Measurements from ENCODE around the gene EXD3.

The EXD3 gene

DNA sequence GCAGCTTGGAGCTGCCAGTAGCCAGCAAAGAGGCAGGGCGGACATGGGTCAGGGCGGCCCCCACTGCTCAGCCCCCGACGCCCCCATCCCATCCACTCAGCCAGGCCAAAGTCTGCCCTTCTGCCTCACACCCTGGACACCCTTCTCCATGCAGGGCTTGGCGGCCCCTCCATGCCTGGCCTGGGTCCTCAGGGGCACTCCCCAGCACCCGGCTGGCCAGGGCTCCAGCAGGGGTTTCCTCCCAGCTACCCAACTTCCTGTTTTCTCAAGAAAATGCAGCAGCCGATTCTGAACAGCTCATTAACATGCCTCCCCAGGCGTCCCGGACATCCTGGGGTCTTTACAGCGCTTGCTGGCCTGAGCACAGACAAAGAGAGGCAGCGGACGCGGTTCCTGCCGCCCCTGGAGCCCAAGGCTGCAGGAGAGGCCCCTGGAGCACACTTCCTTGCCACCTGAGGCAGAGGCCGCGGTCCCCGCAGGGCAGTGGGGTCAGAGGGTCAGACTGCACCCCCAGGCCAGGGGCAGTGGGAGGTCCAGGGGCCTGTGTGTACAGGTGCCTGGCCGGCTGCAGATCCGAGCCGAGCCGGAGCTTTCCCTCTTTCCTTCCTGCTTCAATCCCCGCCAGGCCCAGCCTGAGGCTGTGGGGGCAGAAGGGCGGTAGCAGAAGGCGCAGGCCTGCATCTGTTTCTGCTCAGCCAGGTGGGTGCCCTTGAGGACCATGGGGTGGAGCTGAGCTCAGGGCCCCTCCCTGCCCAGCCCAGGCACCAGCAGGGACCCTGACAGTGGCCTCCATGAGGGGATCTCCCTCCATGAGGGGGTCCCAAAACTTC is 102.2 kb downstream of the EXD3 start:
- peak; percentile 26 for DNase-seq
- Histone ChIP-seq H3K36me3 (no peaks in the 10 kb centered on the region), H3K9me3 (no peaks in the 10 kb centered on the region), H3K27me3 (no peaks in the 10 kb centered on the region), H3K4me1 (peaks cover 3% of the 10 kb centered on the region; the same call in 1 of the 2 replicates), H3K4me3 (ENCODE audit: low read depth, low read length) (no peak overlapping the region)
- TF ChIP-seq, protein P1, sequence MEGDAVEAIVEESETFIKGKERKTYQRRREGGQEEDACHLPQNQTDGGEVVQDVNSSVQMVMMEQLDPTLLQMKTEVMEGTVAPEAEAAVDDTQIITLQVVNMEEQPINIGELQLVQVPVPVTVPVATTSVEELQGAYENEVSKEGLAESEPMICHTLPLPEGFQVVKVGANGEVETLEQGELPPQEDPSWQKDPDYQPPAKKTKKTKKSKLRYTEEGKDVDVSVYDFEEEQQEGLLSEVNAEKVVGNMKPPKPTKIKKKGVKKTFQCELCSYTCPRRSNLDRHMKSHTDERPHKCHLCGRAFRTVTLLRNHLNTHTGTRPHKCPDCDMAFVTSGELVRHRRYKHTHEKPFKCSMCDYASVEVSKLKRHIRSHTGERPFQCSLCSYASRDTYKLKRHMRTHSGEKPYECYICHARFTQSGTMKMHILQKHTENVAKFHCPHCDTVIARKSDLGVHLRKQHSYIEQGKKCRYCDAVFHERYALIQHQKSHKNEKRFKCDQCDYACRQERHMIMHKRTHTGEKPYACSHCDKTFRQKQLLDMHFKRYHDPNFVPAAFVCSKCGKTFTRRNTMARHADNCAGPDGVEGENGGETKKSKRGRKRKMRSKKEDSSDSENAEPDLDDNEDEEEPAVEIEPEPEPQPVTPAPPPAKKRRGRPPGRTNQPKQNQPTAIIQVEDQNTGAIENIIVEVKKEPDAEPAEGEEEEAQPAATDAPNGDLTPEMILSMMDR (IDR thresholded peaks at IDR 0.05; ENCODE audit: low read depth, low read length) = no peak

DNA sequence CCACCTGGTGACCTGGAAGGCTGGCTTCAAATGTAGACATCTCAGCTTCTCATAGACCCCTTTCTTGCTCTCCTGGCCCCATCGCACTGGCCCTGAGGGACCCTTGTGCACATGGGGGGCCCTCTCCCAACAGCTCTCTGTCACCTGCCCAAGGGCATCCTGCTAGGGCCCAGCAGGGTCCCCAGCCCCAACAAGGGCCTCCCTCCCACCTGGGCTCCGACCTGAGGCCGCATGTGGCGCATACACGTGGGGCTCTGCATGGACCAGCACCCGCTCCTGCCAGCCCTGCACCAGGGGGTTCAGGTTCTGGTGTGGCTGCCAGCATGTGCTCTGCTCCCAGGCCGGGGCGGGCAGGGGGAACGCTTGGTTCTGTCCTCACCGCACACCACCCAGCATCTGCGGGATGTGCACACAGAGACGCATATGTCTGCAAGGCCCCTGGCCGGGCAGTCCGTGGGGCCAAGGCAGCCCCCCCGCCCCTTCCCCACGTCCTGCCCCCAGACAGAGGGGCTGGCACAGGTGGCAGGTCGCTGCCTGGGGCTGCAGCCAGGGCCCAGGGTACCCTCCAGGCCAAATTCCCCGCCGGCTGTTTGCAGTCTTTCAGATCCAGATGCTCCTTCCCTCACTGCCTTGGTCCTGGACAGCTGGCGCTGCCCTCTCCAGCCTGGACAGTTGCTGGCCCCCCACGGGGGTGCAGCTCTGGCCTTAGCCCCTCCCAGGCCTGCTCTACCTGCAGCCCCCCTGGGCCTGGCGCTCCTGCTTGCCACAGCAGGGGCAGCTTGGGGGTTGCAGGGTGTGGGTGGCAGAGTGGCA is 103.0 kb downstream of the EXD3 start:
- H3K27me3 ChIP-seq = no peaks in the 10 kb centered on the region
- H3K4me3 ChIP-seq (ENCODE audit: low read depth, low read length) = no peak overlapping the region
- H3K4me1 ChIP-seq = peaks cover 3% of the 10 kb centered on the region; the same call in 1 of the 2 replicates
- TF ChIP-seq, protein P1 (IDR thresholded peaks at IDR 0.05; ENCODE audit: low read depth, low read length) = no peak
- no peaks in the 10 kb centered on the region for H3K36me3 ChIP-seq
- H3K9me3 ChIP-seq = no peaks in the 10 kb centered on the region
- DNase-seq = peak; percentile 10

DNA sequence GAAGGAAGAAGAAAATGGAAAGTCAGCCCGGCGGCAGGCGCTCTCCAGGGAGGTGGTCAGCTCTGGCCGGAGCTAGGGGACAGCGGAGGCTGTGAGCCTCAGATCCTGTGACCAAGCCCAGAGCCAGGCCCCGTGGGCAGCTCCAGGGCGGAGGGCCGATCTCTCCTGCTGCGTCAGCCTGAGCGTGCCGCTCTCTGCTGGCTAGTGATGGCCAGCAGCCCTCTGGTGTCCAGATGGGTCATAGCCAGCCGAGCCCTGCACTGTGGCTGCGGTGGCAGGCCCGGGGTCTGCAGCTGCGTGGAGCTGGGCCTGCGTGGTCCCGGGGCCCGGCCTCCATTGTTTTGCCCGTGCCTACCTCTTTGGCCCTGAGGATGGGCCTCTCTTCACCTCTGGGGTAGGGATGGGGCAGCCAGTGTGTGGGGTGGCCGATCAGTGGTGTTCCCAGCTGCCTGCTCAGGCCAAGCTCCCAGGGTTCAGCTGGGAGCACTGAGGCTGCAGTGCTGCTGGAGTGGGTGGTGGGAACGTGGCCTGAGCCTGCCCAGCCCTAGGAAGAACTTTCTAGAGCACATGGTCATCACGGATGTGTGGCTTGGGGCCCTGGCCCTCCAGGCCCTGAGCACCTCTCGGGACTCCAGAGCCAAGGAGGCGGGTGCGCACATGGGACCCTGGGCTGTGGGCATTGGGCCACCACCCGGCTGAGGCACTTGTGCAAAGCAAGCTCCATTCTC is 103.8 kb downstream of the EXD3 start:
- no peaks in the 10 kb centered on the region for H3K27me3 ChIP-seq
- TF ChIP-seq, protein P1 (IDR thresholded peaks at IDR 0.05; ENCODE audit: low read depth, low read length) = no peak
- H3K9me3 ChIP-seq = no peaks in the 10 kb centered on the region
- peak; percentile 24 for DNase-seq
- peaks cover 3% of the 10 kb centered on the region; the same call in 1 of the 2 replicates for H3K4me1 ChIP-seq
- no peaks in the 10 kb centered on the region for H3K36me3 ChIP-seq
- no peak overlapping the region for H3K4me3 ChIP-seq (ENCODE audit: low read depth, low read length)

DNA sequence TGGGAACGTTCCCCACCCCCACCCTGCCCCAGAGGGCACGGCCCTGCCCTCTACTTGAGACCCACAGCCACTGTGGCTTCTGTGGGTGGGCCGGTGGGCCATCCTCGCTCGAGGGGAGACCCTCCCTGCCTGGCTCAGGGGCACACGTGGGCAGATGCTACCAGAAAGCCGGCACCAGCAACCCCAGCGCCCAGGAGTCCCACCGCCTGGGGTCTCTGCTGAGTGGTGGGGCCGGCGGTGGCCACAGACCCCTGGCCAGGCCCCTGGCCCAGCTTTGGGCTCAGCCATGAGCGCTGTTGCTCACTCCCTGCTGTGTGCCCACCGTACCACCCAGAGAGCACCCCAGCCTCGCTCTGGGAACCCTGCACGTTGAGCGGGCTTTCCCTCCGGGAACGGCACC is 104.4 kb downstream of the EXD3 start:
- no peak overlapping the region for H3K4me3 ChIP-seq (ENCODE audit: low read depth, low read length)
- peaks cover 3% of the 10 kb centered on the region; the same call in 1 of the 2 replicates for H3K4me1 ChIP-seq
- H3K27me3 ChIP-seq = no peaks in the 10 kb centered on the region
- H3K9me3 ChIP-seq = no peaks in the 10 kb centered on the region
- TF ChIP-seq, protein P1 (IDR thresholded peaks at IDR 0.05; ENCODE audit: low read depth, low read length) = no peak
- no peaks in the 10 kb centered on the region for H3K36me3 ChIP-seq
- DNase-seq = no peak

DNA sequence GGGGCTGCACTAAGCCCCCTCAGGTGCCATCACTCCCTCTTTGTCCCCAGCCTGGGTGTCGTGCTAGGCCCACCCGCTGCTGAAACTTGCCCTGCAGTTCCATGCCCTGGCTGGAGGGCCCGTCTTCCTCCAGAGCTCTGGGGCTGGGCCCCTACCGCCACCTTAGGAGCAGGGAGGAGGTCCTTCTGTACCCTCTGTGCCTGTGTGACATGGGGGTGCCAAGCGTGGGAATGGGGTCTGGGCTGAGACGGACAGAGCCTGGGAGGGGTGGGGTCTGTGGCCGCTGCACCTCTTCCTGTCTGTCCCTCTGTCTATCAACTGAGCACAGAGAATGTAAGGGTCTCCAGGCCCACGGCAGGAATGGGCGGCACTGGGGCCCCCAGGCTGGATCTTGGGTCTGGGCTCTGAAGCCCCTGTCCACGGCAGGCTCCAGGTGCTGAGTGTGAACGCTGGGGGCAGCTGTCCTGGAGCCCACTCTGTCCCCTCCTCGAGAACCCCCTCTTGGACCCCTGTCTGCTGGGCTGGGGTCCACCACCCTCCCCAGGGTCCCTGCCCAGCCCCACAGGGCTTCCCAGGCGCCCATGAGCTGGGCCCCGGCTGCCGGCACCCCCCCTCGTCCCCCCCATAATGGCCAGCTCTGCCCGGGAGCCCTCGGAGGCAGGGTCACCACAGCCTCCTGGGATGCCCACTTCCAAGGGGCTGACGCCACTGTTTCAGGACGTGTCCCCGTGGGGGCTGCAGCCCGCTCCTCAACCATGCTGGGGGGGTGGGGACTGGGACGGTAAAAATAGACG is 105.0 kb downstream of the EXD3 start:
- Histone ChIP-seq H3K9me3 (no peaks in the 10 kb centered on the region), H3K36me3 (no peaks in the 10 kb centered on the region), H3K4me1 (peaks cover 3% of the 10 kb centered on the region; the same call in 1 of the 2 replicates), H3K4me3 (ENCODE audit: low read depth, low read length) (no peak overlapping the region), H3K27me3 (no peaks in the 10 kb centered on the region)
- TF ChIP-seq, protein P1 (IDR thresholded peaks at IDR 0.05; ENCODE audit: low read depth, low read length) = no peak
- DNase-seq = no peak
